Measurements from ENCODE around the gene RASD2. TPM values are rescaled to one million over a fixed set of nuclear protein-coding genes. Genes with fewer than 3 reads are reported as not detected.
A peak's percentile ranks its signal among the peaks of the same experiment; 100 is the strongest.
"Not testable (repeated sequence)": the region's sequence is repeated elsewhere in the genome, so short reads cannot be mapped to it uniquely, and the experiment has no call there.

Gene RASD2
- total RNA-seq, 4 donors from 2014 or later: 2.7 to 5.8 (median 4.8) TPM

GRCh38 chr22:35498026-35498800, 42.4 kb upstream of the RASD2 start:
- Histone ChIP-seq H3K36me3 (no peaks in the 10 kb centered on the region), H3K27me3 (no peaks in the 10 kb centered on the region), H3K4me3 (no peak overlapping the region), H3K27ac (no peak overlapping the region), H3K4me1 (no peaks in the 10 kb centered on the region), H3K9me3 (no peaks in the 10 kb centered on the region)
- DNase-seq: no peak
- TF ChIP-seq CTCF (IDR thresholded peaks at IDR 0.05) (no peak), POLR2A (IDR thresholded peaks at IDR 0.05) (no peak)

- Histone ChIP-seq H3K27ac (no peak overlapping the region), H3K9me3 (no peaks in the 10 kb centered on the region), H3K4me1 (no peaks in the 10 kb centered on the region), H3K4me3 (no peak overlapping the region), H3K27me3 (no peaks in the 10 kb centered on the region), H3K36me3 (no peaks in the 10 kb centered on the region)
- TF ChIP-seq POLR2A (IDR thresholded peaks at IDR 0.05) (no peak), CTCF (IDR thresholded peaks at IDR 0.05) (no peak)
- DNase-seq: no peak
Measured at GRCh38 chr22:35502836-35503235, 37.8 kb upstream of the RASD2 start.

GRCh38 chr22:35505399-35506258, 35.0 kb upstream of the RASD2 start:
- Histone ChIP-seq H3K27ac (no peak overlapping the region), H3K4me1 (no peaks in the 10 kb centered on the region)
- TF ChIP-seq CTCF (IDR thresholded peaks at IDR 0.05): no peak
- TF ChIP-seq POLR2A (IDR thresholded peaks at IDR 0.05): no peak

GRCh38 chr22:35506259-35506570, 34.4 kb upstream of the RASD2 start:
- Histone ChIP-seq H3K27me3 (no peaks in the 10 kb centered on the region), H3K36me3 (no peaks in the 10 kb centered on the region), H3K4me3 (no peak overlapping the region), H3K27ac (no peak overlapping the region), H3K4me1 (no peaks in the 10 kb centered on the region), H3K9me3 (no peaks in the 10 kb centered on the region)
- TF ChIP-seq POLR2A (IDR thresholded peaks at IDR 0.05) (no peak), CTCF (IDR thresholded peaks at IDR 0.05) (no peak)
- DNase-seq: no peak

More at GRCh38 chr22:35505399-35506258, 35.0 kb upstream of the RASD2 start:
- H3K27me3 ChIP-seq: no peaks in the 10 kb centered on the region
- H3K36me3 ChIP-seq: no peaks in the 10 kb centered on the region
- H3K4me3 ChIP-seq: no peak overlapping the region
- no peak for DNase-seq
- no peaks in the 10 kb centered on the region for H3K9me3 ChIP-seq

GRCh38 chr22:35507851-35508250, 32.8 kb upstream of the RASD2 start:
- not testable (repeated sequence) for DNase-seq, H3K4me1 ChIP-seq, H3K36me3 ChIP-seq, H3K4me3 ChIP-seq, H3K9me3 ChIP-seq, H3K27me3 ChIP-seq, H3K27ac ChIP-seq

- peak in 1 of 3 donors; percentile 28 for DNase-seq
- Histone ChIP-seq H3K27ac (no peak overlapping the region), H3K4me3 (no peak overlapping the region), H3K4me1 (no peaks in the 10 kb centered on the region), H3K36me3 (no peaks in the 10 kb centered on the region), H3K27me3 (no peaks in the 10 kb centered on the region), H3K9me3 (no peaks in the 10 kb centered on the region)
- TF ChIP-seq POLR2A (IDR thresholded peaks at IDR 0.05) (no peak), CTCF (IDR thresholded peaks at IDR 0.05) (no peak)
Measured at GRCh38 chr22:35509451-35509850, 31.2 kb upstream of the RASD2 start.

All from Peyer's patch (tissue), 4 donors.